ENCODE data around the gene C16orf54.

GRCh38 chr16:29777576-29778350, 32.0 kb upstream of the C16orf54 start, which contains the start of gene ZG16:
- TF ChIP-seq CTCF (IDR thresholded peaks at IDR 0.05; ENCODE audit: extremely low read depth in 1 of 2, insufficient read depth in 1 of 2, low read depth in 1 of 2, low read length in 2 of 2), result no peak
- no peak for TF ChIP-seq EZH2 (IDR thresholded peaks at IDR 0.05; ENCODE audit: borderline replicate concordance, low read depth, low read length, severe bottlenecking)
- TF ChIP-seq POLR2AphosphoS5 (IDR thresholded peaks at IDR 0.05; ENCODE audit: insufficient read depth, low read depth, low read length), result no peak
- no peak for TF ChIP-seq POLR2A (IDR thresholded peaks at IDR 0.05; ENCODE audit: low read depth, low read length)
- TF ChIP-seq MYC (IDR thresholded peaks at IDR 0.05; ENCODE audit: low read depth, low read length), result no peak
- no peak for TF ChIP-seq FOS (IDR thresholded peaks at IDR 0.05; ENCODE audit: borderline replicate concordance, insufficient read depth, low read length)
- TF ChIP-seq MAX (IDR thresholded peaks at IDR 0.05; ENCODE audit: insufficient read depth, insufficient read length), result no peak
